Psoas muscle (tissue), 8 donors: ENCODE data around the gene GFI1. TPM values are rescaled to one million over a fixed set of nuclear protein-coding genes. Genes with fewer than 3 reads are reported as not detected.

Source experiments
- ATAC-seq, 4 donors: fragments of 200-7000 bp; cut with Tn5 transposase; one replicate each; pipeline ENCODE4 v1.9.1; 2020; ENCODE audit warnings: moderate library complexity in 3 of 4, mild to moderate bottlenecking in 2 of 4
- DNase-seq, 2 donors: peaks; one replicate each; pipeline ENCODE4 v3.0.0-alpha.2; 2020
- H3K27ac ChIP-seq: fragments of 200-600 bp; one replicate; pipeline ENCODE4 v1.8.0; 2022
- H3K27me3 ChIP-seq, 3 donors: fragments of 200-600 bp in 1 of 3; one replicate each; pipeline versions ENCODE4 v1.6.1 to v1.8.0; 2013 to 2022; ENCODE audit warnings: low read length in 2 of 3, mild to moderate bottlenecking in 2 of 3, moderate library complexity in 1 of 3; ENCODE audit not compliant: insufficient read depth in 3 of 3
- H3K36me3 ChIP-seq, 2 donors: fragments of 200-600 bp in 1 of 2; one replicate each; pipeline versions ENCODE4 v1.6.1 to v1.8.0; 2013 to 2022; ENCODE audit warnings: low read depth in 1 of 2, mild to moderate bottlenecking in 1 of 2, moderate library complexity in 1 of 2; ENCODE audit not compliant: insufficient read depth in 1 of 2
- H3K4me1 ChIP-seq: fragments of 200-600 bp; one replicate; pipeline ENCODE4 v1.8.0; 2022
- H3K4me3 ChIP-seq: fragments of 200-600 bp; one replicate; pipeline ENCODE4 v1.8.0; 2022; ENCODE audit warnings: mild to moderate bottlenecking
- H3K9me3 ChIP-seq: fragments of 200-600 bp; one replicate; pipeline ENCODE4 v1.8.0; 2022
- CTCF ChIP-seq: fragments of 200-600 bp; IDR thresholded peaks from one replicate; pipeline ENCODE4 v1.8.0; 2022; ENCODE audit warnings: antibody characterized with exemption
- WGBS, 3 donors: extraction: QIAGEN DNeasy Blood & Tissue Kit; methylation state at CpG; one replicate each; pipeline versions ENCODE4 v1.1.6 to v1.1.7; 2013; 5-methylcytosine and 5-hydroxymethylcytosine counted together
- intact Hi-C, 2 donors: fragments of 100-400 bp; cut with DNase I; formaldehyde crosslinking; loops; one replicate each; pipeline versions ENCODE4 v1.11.0 to v1.14.2; 2022
- polyA plus RNA-seq, 3 donors: library from polyadenylated mRNA; stranded (reverse); fragments of 200-250 nt; gene quantifications; one replicate each; pipeline ENCODE4 v1.2.3, GENCODE V29; 2013
- total RNA-seq, 4 donors: library from RNA; stranded (reverse); fragmentation: NEBNext Ultra II Directional in 2 of 4; extraction: Animal tissue kit (Norgen Biotek cat#: 25700) in 2 of 4; gene quantifications; one replicate each; pipeline versions ENCODE4 v1.2.1 to v1.2.4, GENCODE V29; 2021 to 2023
- donor health status: healthy with polysubstance abuse.
- donor health status: DM: no; HTN: no; CAD: no; lungs with moderate emphysema.
- donor health status: Bipolar disorder and iron deficiency.
- donor health status: healthy.
- donor health status: DM: yes; HTN: yes; CAD: no.
- donor health status: DM: no; HTN: no; CAD: no.
- donor health status: DM: no; HTN: no; CAD: no.
- donor health status: DM: yes; HTN: yes; CAD: no.

Gene GFI1
- total and polyA plus RNA-seq, 7 donors, result 0.01 to 0.36 (median 0.17) TPM; not detected in 2

GRCh38 chr1:92502247-92502646, 15.5 kb upstream of the GFI1 start:
- intact Hi-C loops, result no loop called here
- H3K27ac ChIP-seq, result no peak overlapping the region
- no peaks in the 10 kb centered on the region for H3K36me3 ChIP-seq
- H3K4me3 ChIP-seq, result no peak overlapping the region
- H3K9me3 ChIP-seq, result no peaks in the 10 kb centered on the region
- no peak for TF ChIP-seq CTCF
- no peak for DNase-seq
- ATAC-seq, result no peak
- no peaks in the 10 kb centered on the region for H3K4me1 ChIP-seq
- H3K27me3 ChIP-seq, result no peaks in the 10 kb centered on the region

- no peaks in the 10 kb centered on the region for H3K9me3 ChIP-seq
- no peak for ATAC-seq
- H3K36me3 ChIP-seq, result no peaks in the 10 kb centered on the region
- no peak for TF ChIP-seq CTCF
- 66 to 76% (median 69%) methylated on average over 1 of the region's 1 CpG for WGBS, 3 donors
- DNase-seq, result no peak
- H3K4me1 ChIP-seq, result no peaks in the 10 kb centered on the region
- no peaks in the 10 kb centered on the region for H3K27me3 ChIP-seq
- no peak overlapping the region for H3K4me3 ChIP-seq
- intact Hi-C loops, result no loop called here
- H3K27ac ChIP-seq, result no peak overlapping the region
Observed at GRCh38 chr1:92500552-92500951, 13.8 kb upstream of the GFI1 start.

- WGBS, 3 donors, result 50 to 63% (median 58%) methylated on average over 2 of the region's 2 CpGs
Observed at GRCh38 chr1:92495392-92496063, 8.8 kb upstream of the GFI1 start.

GRCh38 chr1:92494485-92495141, 7.9 kb upstream of the GFI1 start:
- no peak for DNase-seq
- no peak for TF ChIP-seq CTCF
- intact Hi-C loops, result no loop called here

More at GRCh38 chr1:92495392-92496063, 8.8 kb upstream of the GFI1 start:
- Histone ChIP-seq H3K27ac (no peak overlapping the region), H3K27me3 (peaks cover 0 to 2% (median 0%) of the 10 kb centered on the region in 3 donors), H3K9me3 (no peaks in the 10 kb centered on the region), H3K36me3 (no peaks in the 10 kb centered on the region), H3K4me1 (no peaks in the 10 kb centered on the region), H3K4me3 (no peak overlapping the region)
- DNase-seq, result no peak
- intact Hi-C loops, result no loop called here
- TF ChIP-seq CTCF, result no peak
- no peak for ATAC-seq

More at GRCh38 chr1:92494485-92495141, 7.9 kb upstream of the GFI1 start:
- no peak for ATAC-seq
- H3K4me1 ChIP-seq, result no peaks in the 10 kb centered on the region
- WGBS, 3 donors, result 89 to 94% (median 91%) methylated on average over 4 of the region's 4 CpGs
- peaks cover 0 to 2% (median under 1%) of the 10 kb centered on the region in 3 donors for H3K27me3 ChIP-seq
- H3K27ac ChIP-seq, result no peak overlapping the region
- no peaks in the 10 kb centered on the region for H3K36me3 ChIP-seq
- H3K9me3 ChIP-seq, result no peaks in the 10 kb centered on the region
- H3K4me3 ChIP-seq, result no peak overlapping the region
